ENCODE results near the gene SPPL3. TPM values are rescaled to one million over a fixed set of nuclear protein-coding genes. Genes with fewer than 3 reads are reported as not detected.
A peak's percentile ranks its signal among the peaks of the same experiment; 100 is the strongest.

Gene SPPL3
- total and polyA plus RNA-seq, 4 donors, result 7.4 to 12.6 (median 8.7) TPM

DNA sequence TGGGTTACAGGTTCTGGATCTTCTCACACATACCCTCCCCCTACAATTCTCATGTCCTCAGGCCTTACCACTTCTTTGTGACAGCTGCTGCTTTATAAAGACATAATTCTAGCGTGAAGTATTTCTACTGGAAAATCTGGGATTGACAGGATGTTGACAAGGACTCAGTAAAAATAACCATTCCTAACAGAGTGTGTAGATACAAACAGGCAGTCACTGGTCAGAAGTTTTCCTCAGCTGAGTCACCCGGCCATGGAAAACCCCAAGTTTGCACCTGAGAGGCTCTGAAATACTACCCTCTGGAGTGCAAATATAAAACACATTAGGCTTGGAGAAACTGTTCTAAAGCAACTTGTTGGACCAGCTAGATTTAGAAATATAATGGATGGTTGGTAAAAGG is 54.4 kb downstream of the SPPL3 start:
- Histone ChIP-seq H3K4me3 (ENCODE audit: low read depth in 1 of 3, low read length in 3 of 3) (no peak overlapping the region), H3K27ac (ENCODE audit: low read depth in 1 of 2, low read length in 2 of 2) (peak overlapping the region in 1 of 2 donors; percentile 12), H3K27me3 (ENCODE audit: control insufficient read depth in 4 of 4, insufficient read depth in 4 of 4, low read length in 3 of 4) (no peaks in the 10 kb centered on the region), H3K4me1 (ENCODE audit: control insufficient read depth in 4 of 4, insufficient read depth in 4 of 4, low read length in 3 of 4) (peaks cover 6 to 19% (median 11%) of the 10 kb centered on the region in 4 donors), H3K36me3 (ENCODE audit: control insufficient read depth in 4 of 4, insufficient read depth in 3 of 4, low read depth in 1 of 4, low read length in 3 of 4) (peaks cover 0 to 1% (median 0%) of the 10 kb centered on the region in 4 donors), H3K9ac (ENCODE audit: low read depth in 1 of 2, low read length in 2 of 2) (no peak overlapping the region), H3K9me3 (ENCODE audit: control insufficient read depth in 4 of 4, low read length in 3 of 4) (no peaks in the 10 kb centered on the region)
- no peak for DNase-seq (ENCODE audit: low spot score)
- TF ChIP-seq JUND (IDR thresholded peaks at IDR 0.05) (no peak), TAF1 (conservative IDR thresholded peaks at IDR 0.05) (no peak), FOXA2 (IDR thresholded peaks at IDR 0.05) (no peak), RAD21 (IDR thresholded peaks at IDR 0.05) (no peak), YY1 (IDR thresholded peaks at IDR 0.05) (no peak), EGR1 (IDR thresholded peaks at IDR 0.05; ENCODE audit: low read depth in 2 of 2) (no peak), NR2F2 (IDR thresholded peaks at IDR 0.05) (no peak), SP1 (IDR thresholded peaks at IDR 0.05) (no peak), HNF4A (conservative IDR thresholded peaks at IDR 0.05) (no peak), GABPA (IDR thresholded peaks at IDR 0.05 in 1 of 2, conservative IDR thresholded peaks at IDR 0.05 in 1 of 2) (no peak), RXRA (IDR thresholded peaks at IDR 0.05) (no peak), HNF4G (IDR thresholded peaks at IDR 0.05) (no peak), FOXA1 (IDR thresholded peaks at IDR 0.05) (no peak)
- TF ChIP-seq, protein P1, sequence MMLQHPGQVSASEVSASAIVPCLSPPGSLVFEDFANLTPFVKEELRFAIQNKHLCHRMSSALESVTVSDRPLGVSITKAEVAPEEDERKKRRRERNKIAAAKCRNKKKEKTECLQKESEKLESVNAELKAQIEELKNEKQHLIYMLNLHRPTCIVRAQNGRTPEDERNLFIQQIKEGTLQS (IDR thresholded peaks at IDR 0.05), result no peak
- TF ChIP-seq, protein P2, sequence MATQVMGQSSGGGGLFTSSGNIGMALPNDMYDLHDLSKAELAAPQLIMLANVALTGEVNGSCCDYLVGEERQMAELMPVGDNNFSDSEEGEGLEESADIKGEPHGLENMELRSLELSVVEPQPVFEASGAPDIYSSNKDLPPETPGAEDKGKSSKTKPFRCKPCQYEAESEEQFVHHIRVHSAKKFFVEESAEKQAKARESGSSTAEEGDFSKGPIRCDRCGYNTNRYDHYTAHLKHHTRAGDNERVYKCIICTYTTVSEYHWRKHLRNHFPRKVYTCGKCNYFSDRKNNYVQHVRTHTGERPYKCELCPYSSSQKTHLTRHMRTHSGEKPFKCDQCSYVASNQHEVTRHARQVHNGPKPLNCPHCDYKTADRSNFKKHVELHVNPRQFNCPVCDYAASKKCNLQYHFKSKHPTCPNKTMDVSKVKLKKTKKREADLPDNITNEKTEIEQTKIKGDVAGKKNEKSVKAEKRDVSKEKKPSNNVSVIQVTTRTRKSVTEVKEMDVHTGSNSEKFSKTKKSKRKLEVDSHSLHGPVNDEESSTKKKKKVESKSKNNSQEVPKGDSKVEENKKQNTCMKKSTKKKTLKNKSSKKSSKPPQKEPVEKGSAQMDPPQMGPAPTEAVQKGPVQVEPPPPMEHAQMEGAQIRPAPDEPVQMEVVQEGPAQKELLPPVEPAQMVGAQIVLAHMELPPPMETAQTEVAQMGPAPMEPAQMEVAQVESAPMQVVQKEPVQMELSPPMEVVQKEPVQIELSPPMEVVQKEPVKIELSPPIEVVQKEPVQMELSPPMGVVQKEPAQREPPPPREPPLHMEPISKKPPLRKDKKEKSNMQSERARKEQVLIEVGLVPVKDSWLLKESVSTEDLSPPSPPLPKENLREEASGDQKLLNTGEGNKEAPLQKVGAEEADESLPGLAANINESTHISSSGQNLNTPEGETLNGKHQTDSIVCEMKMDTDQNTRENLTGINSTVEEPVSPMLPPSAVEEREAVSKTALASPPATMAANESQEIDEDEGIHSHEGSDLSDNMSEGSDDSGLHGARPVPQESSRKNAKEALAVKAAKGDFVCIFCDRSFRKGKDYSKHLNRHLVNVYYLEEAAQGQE (IDR thresholded peaks at IDR 0.05), result no peak
- TF ChIP-seq, protein P3, sequence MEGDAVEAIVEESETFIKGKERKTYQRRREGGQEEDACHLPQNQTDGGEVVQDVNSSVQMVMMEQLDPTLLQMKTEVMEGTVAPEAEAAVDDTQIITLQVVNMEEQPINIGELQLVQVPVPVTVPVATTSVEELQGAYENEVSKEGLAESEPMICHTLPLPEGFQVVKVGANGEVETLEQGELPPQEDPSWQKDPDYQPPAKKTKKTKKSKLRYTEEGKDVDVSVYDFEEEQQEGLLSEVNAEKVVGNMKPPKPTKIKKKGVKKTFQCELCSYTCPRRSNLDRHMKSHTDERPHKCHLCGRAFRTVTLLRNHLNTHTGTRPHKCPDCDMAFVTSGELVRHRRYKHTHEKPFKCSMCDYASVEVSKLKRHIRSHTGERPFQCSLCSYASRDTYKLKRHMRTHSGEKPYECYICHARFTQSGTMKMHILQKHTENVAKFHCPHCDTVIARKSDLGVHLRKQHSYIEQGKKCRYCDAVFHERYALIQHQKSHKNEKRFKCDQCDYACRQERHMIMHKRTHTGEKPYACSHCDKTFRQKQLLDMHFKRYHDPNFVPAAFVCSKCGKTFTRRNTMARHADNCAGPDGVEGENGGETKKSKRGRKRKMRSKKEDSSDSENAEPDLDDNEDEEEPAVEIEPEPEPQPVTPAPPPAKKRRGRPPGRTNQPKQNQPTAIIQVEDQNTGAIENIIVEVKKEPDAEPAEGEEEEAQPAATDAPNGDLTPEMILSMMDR (IDR thresholded peaks at IDR 0.05; ENCODE audit: low read depth, low read length, missing input control), result no peak
- TF ChIP-seq, protein P4, sequence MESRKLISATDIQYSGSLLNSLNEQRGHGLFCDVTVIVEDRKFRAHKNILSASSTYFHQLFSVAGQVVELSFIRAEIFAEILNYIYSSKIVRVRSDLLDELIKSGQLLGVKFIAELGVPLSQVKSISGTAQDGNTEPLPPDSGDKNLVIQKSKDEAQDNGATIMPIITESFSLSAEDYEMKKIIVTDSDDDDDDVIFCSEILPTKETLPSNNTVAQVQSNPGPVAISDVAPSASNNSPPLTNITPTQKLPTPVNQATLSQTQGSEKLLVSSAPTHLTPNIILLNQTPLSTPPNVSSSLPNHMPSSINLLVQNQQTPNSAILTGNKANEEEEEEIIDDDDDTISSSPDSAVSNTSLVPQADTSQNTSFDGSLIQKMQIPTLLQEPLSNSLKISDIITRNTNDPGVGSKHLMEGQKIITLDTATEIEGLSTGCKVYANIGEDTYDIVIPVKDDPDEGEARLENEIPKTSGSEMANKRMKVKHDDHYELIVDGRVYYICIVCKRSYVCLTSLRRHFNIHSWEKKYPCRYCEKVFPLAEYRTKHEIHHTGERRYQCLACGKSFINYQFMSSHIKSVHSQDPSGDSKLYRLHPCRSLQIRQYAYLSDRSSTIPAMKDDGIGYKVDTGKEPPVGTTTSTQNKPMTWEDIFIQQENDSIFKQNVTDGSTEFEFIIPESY (IDR thresholded peaks at IDR 0.05), result no peak
- TF ChIP-seq, protein P5, sequence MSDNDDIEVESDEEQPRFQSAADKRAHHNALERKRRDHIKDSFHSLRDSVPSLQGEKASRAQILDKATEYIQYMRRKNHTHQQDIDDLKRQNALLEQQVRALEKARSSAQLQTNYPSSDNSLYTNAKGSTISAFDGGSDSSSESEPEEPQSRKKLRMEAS (IDR thresholded peaks at IDR 0.05), result no peak
- WGBS, result 75% methylated on average over 2 of the region's 2 CpGs

Measured in liver (tissue), 9 donors.